K562 (cell line): ENCODE measurements around the gene SNX19. TPM values are rescaled to one million over a fixed set of nuclear protein-coding genes. Genes with fewer than 3 reads are reported as not detected.

Source experiments
- ATAC-seq: fragments of 200-7000 bp; cut with Tn5 transposase; 3 replicates; pipeline ENCODE4 v1.9.1; 2020; ENCODE audit warnings: moderate library complexity
- BruUV-seq: library from RNA; stranded (reverse); fragments of 400-500 nt; replicated peaks from 2 replicates; lab custom pipeline; 2021; lab: Mats Ljungman, UMichigan
- CTCF ChIA-PET: fragments of 300-600 bp; formaldehyde crosslinking; extraction: SDS; loops from one replicate; lab custom pipeline; 2021; ENCODE audit warnings: low intra/inter-chr PET ratio; lab: Yijun Ruan, JAX
- POLR2A ChIA-PET: fragments of 300-600, 350-650 bp; sonication (Branson Sonifier 250); formaldehyde crosslinking; extraction: SDS; loops from one replicate; lab custom pipeline; 2021; ENCODE audit warnings: antibody characterized with exemption, inconsistent platforms; lab: Yijun Ruan, JAX
- DNase-seq, 4 experiments: peaks; one replicate each; pipeline versions ENCODE4 v3.0.0 to v3.0.0-alpha.2; 2011 to 2018; ENCODE audit warnings: low spot score in 3 of 4, mixed read lengths in 3 of 4; ENCODE audit errors: extremely low read depth in 1 of 4
- FAIRE-seq: peaks from 2 replicates; lab custom pipeline; 2011; peaks lifted over from hg19 to GRCh38; lab: Jason Lieb, UNC
- H2AFZ ChIP-seq: 2 replicates; pipeline ENCODE4 v1.6.0; 2011; ENCODE audit warnings: low read depth, low read length, control low read depth, inconsistent platforms
- H3K27ac ChIP-seq: fragments of 200-600 bp; 3 replicates; pipeline ENCODE4 v1.8.0; 2011; ENCODE audit warnings: low read depth, mild to moderate bottlenecking, control low read depth, inconsistent platforms, low read length, moderate library complexity, mixed read lengths; ENCODE audit errors: extremely low read depth
- H3K27me3 ChIP-seq, 2 experiments: fragments of 300-600 bp in 1 of 2; 2 replicates in 1 of 2; 3 replicates in 1 of 2; pipeline versions ENCODE4 v1.6.0 to v1.8.0; 2011; ENCODE audit warnings: inconsistent platforms in 2 of 2, low read length in 2 of 2, mild to moderate bottlenecking in 1 of 2, mixed read lengths in 1 of 2, moderate library complexity in 1 of 2; ENCODE audit not compliant: control insufficient read depth in 2 of 2, insufficient read depth in 2 of 2
- H3K36me3 ChIP-seq: fragments of 300-600 bp; 3 replicates; pipeline ENCODE4 v1.8.0; 2011; ENCODE audit warnings: mild to moderate bottlenecking, low read length, inconsistent platforms; ENCODE audit not compliant: control insufficient read depth, insufficient read depth
- H3K4me1 ChIP-seq, 2 experiments: fragments of 200-600 bp in 1 of 2; replicated peaks in 1 of 2; 2 replicates in 1 of 2; 3 replicates in 1 of 2; pipeline versions ENCODE4 v1.5.1 to v1.8.0; 2011; ENCODE audit warnings: inconsistent platforms in 2 of 2, low read length in 2 of 2, mild to moderate bottlenecking in 1 of 2, mixed read lengths in 1 of 2, moderate library complexity in 1 of 2; ENCODE audit not compliant: control insufficient read depth in 2 of 2, insufficient read depth in 2 of 2
- H3K4me2 ChIP-seq: 2 replicates; pipeline ENCODE4 v1.6.1; 2011; ENCODE audit warnings: low read length, control low read depth, inconsistent platforms, mixed read lengths; ENCODE audit not compliant: insufficient read depth
- H3K4me3 ChIP-seq: fragments of 200-600 bp; sonication (generic), shearing (Covaris generic); 2 replicates; pipeline ENCODE4 v1.5.1; 2016; ENCODE audit warnings: control low read depth, inconsistent platforms
- H3K79me2 ChIP-seq: fragments of 200-600 bp; 3 replicates; pipeline ENCODE4 v1.8.0; 2011; ENCODE audit warnings: low read length, inconsistent platforms; ENCODE audit not compliant: control insufficient read depth, insufficient read depth
- H3K9ac ChIP-seq, 2 experiments: 2 replicates each; pipeline versions ENCODE4 v1.6.0 to v1.6.1; 2011; ENCODE audit warnings: low read depth in 2 of 2, low read length in 2 of 2, control low read depth in 1 of 2, inconsistent platforms in 1 of 2, mild to moderate bottlenecking in 1 of 2, mixed read lengths in 1 of 2; ENCODE audit not compliant: insufficient read depth in 1 of 2
- H3K9me1 ChIP-seq: one replicate; pipeline ENCODE4 v1.6.0; 2011; ENCODE audit warnings: inconsistent platforms, mild to moderate bottlenecking, low read length, moderate library complexity; ENCODE audit not compliant: control insufficient read depth, insufficient read depth
- H3K9me3 ChIP-seq: replicated peaks from 2 replicates; pipeline ENCODE4 v1.5.1; 2011; ENCODE audit warnings: low read depth, low read length, inconsistent platforms; ENCODE audit not compliant: control insufficient read depth, insufficient read depth
- H4K20me1 ChIP-seq: replicated peaks from 2 replicates; pipeline ENCODE4 v1.6.1; 2011; ENCODE audit warnings: low read length, inconsistent platforms, mixed read lengths; ENCODE audit not compliant: control insufficient read depth, insufficient read depth
- NFIC ChIP-seq: fragments of 450-650 bp; IDR thresholded peaks from 2 replicates; pipeline ENCODE4 v1.6.1; 2017; ENCODE audit warnings: mild to moderate bottlenecking, inconsistent platforms
- NR2F6 ChIP-seq: fragments of 450-650 bp; formaldehyde crosslinking; IDR thresholded peaks from 2 replicates; pipeline ENCODE4 v1.4.0; 2020; ENCODE audit warnings: mild to moderate bottlenecking
- RNF2 ChIP-seq: sonication (generic); IDR thresholded peaks from 2 replicates; pipeline ENCODE4 v1.6.1; 2016
- ZC3H4 ChIP-seq: sonication (generic); formaldehyde crosslinking; IDR thresholded peaks from 2 replicates; pipeline ENCODE4 v1.9.0; 2021; ENCODE audit warnings: missing genetic modification reagents, borderline replicate concordance
- WGBS: fragments of 100-300 bp; shearing (Covaris generic); methylation state at CpG from one replicate; pipeline ENCODE4 v1.1.6; 2016; ENCODE audit warnings: low coverage, mixed read lengths; ENCODE audit not compliant: insufficient coverage; ENCODE audit errors: missing lambda C conversion rate; 5-methylcytosine and 5-hydroxymethylcytosine counted together
- in situ Hi-C: fragments of 300-500 bp; cut with MboI; formaldehyde crosslinking; loops from 4 replicates; pipeline ENCODE4 v1.15.0; 2018; ENCODE audit warnings: inconsistent platforms, mixed read lengths
- intact Hi-C: fragments of 100-400 bp; cut with micrococcal nuclease; formaldehyde crosslinking; loops from 2 replicates; pipeline ENCODE4 v1.14.2; 2022
- polyA plus RNA-seq, 8 experiments: library from polyadenylated mRNA; depleted of rRNA in 4 of 8; stranded (reverse) in 5 of 8; unstranded in 3 of 8; fragments of >200 nt; fragmentation: Nextera tagmentation in 2 of 8; fragmentation: Illumina TruSeq in 1 of 8; extraction: Ambion mirVana in 2 of 8; extraction: Trizol in 1 of 8; gene quantifications; 2 replicates each; pipeline versions ENCODE4 v1.2.1 to v1.2.3, GENCODE V29; 2011 to 2014; ENCODE audit warnings: inconsistent platforms in 1 of 8, missing spikeins in 1 of 8
- total RNA-seq, 7 experiments: library from RNA; depleted of rRNA in 6 of 7; stranded (reverse); fragments of >200 nt in 6 of 7; fragmentation: Illumina TruSeq in 2 of 7; extraction: Trizol in 2 of 7; gene quantifications; 2 replicates each; pipeline versions ENCODE4 v1.2.1 to v1.2.3, GENCODE V29; 2011 to 2021; ENCODE audit warnings: low replicate concordance in 1 of 7

SNX19 gene
- total and polyA plus RNA-seq, 9 of the 15 experiments (the other 6 are each of a cell fraction or from before 2014, with no cell fraction given): 2.2 to 31.3 (median 19.6) TPM

- Histone ChIP-seq H3K36me3 (peaks cover 98% of the 10 kb centered on the region), H3K9me1 (no peaks in the 10 kb centered on the region), H3K4me2 (no peak overlapping the region), H3K4me3 (no peak overlapping the region), H3K9ac (no peak overlapping the region), H3K27me3 (no peaks in the 10 kb centered on the region), H3K9me3 (no peaks in the 10 kb centered on the region), H4K20me1 (peaks cover 4% of the 10 kb centered on the region; the same call in 1 of the 2 replicates), H2AFZ (no peak overlapping the region), H3K4me1 (peaks cover 0 to 4% of the 10 kb centered on the region in 2 experiments; a peak in 2 of 5 replicates), H3K79me2 (no peaks in the 10 kb centered on the region), H3K27ac (no peak overlapping the region)
- no peak for ATAC-seq
- ChIA-PET POLR2A (interaction anchor here (0.6 kb wide), 1 partner anchor 18 kb away, joined by 5 read pairs; no protein-coding TSS in a partner anchor), CTCF (no interaction called here)
- intact Hi-C loops: no loop called here
- WGBS: 88% methylated on average over 14 of the region's 17 CpGs
- BruUV-seq: no TSS peak
- in situ Hi-C loops: no loop called here
- DNase-seq: no peak
- no peak for FAIRE-seq
- no peak for TF ChIP-seq RNF2
- no peak for TF ChIP-seq NR2F6
- 0 out of 2 replicates have a peak, but pooled peaks have one; percentile 17 for TF ChIP-seq NFIC
- TF ChIP-seq ZC3H4 (CRISPR knock-in tag): no peak
Observed at GRCh38 chr11:130897262-130898182, 18.8 kb downstream of the SNX19 start.
